ENCODE data around the gene IRF4. TPM values are rescaled to one million over a fixed set of nuclear protein-coding genes. Genes with fewer than 3 reads are reported as not detected.
A peak's percentile ranks its signal among the peaks of the same experiment; 100 is the strongest.

Gene IRF4
- total RNA-seq, 1 donor from 2014 or later: 0.11 TPM

GRCh38 chr6:389143-389542 lies 2.4 kb upstream of the IRF4 start:
- Histone ChIP-seq H3K4me2 (no peak overlapping the region), H3K79me2 (ENCODE audit: low read depth) (no peaks in the 10 kb centered on the region), H3K36me3 (no peaks in the 10 kb centered on the region), H2AFZ (replicated peaks) (no peak overlapping the region), H3K4me1 (peaks cover 4% of the 10 kb centered on the region), H3K27me3 (peaks cover 75% of the 10 kb centered on the region), H3K9ac (no peak overlapping the region), H3K27ac (no peak overlapping the region), H3K4me3 (no peak overlapping the region), H3F3A (ENCODE audit: low read depth) (peaks cover 20% of the 10 kb centered on the region), H3K9me3 (ENCODE audit: low read depth) (no peaks in the 10 kb centered on the region), H4K20me1 (ENCODE audit: low read depth) (peaks cover 21% of the 10 kb centered on the region)
- peaks cover 12% of the 10 kb centered on the region for H3K4me1 Mint-ChIP-seq
- H3K9me3 Mint-ChIP-seq: no peaks in the 10 kb centered on the region
- H3K27me3 Mint-ChIP-seq (ENCODE audit: insufficient read depth, low read depth): peaks cover 53% of the 10 kb centered on the region
- H3K4me3 Mint-ChIP-seq: no peak overlapping the region
- DNase-seq (ENCODE audit: low spot score): no peak
- no peak for TF ChIP-seq EZH2 (IDR thresholded peaks at IDR 0.05)
- no peak for TF ChIP-seq CTCF (IDR thresholded peaks at IDR 0.05)
- no peak for TF ChIP-seq EZH2phosphoT487 (IDR thresholded peaks at IDR 0.05)
- H3K36me3 Mint-ChIP-seq: no peaks in the 10 kb centered on the region
- H3K27ac Mint-ChIP-seq: no peak overlapping the region

- Mint-ChIP-seq H3K9me3 (no peaks in the 10 kb centered on the region), H3K27ac (no peak overlapping the region), H3K36me3 (no peaks in the 10 kb centered on the region), H3K4me1 (peaks cover 13% of the 10 kb centered on the region), H3K4me3 (no peak overlapping the region), H3K27me3 (ENCODE audit: insufficient read depth, low read depth) (peaks cover 57% of the 10 kb centered on the region)
- DNase-seq (ENCODE audit: low spot score): no peak
- no peak overlapping the region for H2AFZ ChIP-seq (replicated peaks)
- H3K27ac ChIP-seq: no peak overlapping the region
- H3K79me2 ChIP-seq (ENCODE audit: low read depth): no peaks in the 10 kb centered on the region
- H3K36me3 ChIP-seq: no peaks in the 10 kb centered on the region
- H3F3A ChIP-seq (ENCODE audit: low read depth): peaks cover 20% of the 10 kb centered on the region
- no peak overlapping the region for H3K9ac ChIP-seq
- H4K20me1 ChIP-seq (ENCODE audit: low read depth): peaks cover 21% of the 10 kb centered on the region
- H3K4me3 ChIP-seq: no peak overlapping the region
- H3K4me2 ChIP-seq: no peak overlapping the region
- no peak for TF ChIP-seq EZH2 (IDR thresholded peaks at IDR 0.05)
- TF ChIP-seq CTCF (IDR thresholded peaks at IDR 0.05): no peak
- no peak for TF ChIP-seq EZH2phosphoT487 (IDR thresholded peaks at IDR 0.05)
- no peaks in the 10 kb centered on the region for H3K9me3 ChIP-seq (ENCODE audit: low read depth)
- H3K27me3 ChIP-seq: peaks cover 80% of the 10 kb centered on the region
- H3K4me1 ChIP-seq: peaks cover 4% of the 10 kb centered on the region
These were observed 1.9 kb upstream of the IRF4 start for GRCh38 chr6:389622-390021.

- H3K4me2 ChIP-seq: peak overlapping the region; percentile 84
- peak overlapping the region; percentile 43 for H3K4me3 ChIP-seq
- Mint-ChIP-seq H3K4me1 (peaks cover 13% of the 10 kb centered on the region), H3K9me3 (no peaks in the 10 kb centered on the region), H3K36me3 (no peaks in the 10 kb centered on the region), H3K27ac (no peak overlapping the region), H3K4me3 (peak overlapping the region; percentile 81), H3K27me3 (ENCODE audit: insufficient read depth, low read depth) (peaks cover 66% of the 10 kb centered on the region)
- peaks cover 20% of the 10 kb centered on the region for H3F3A ChIP-seq (ENCODE audit: low read depth)
- TF ChIP-seq CTCF (IDR thresholded peaks at IDR 0.05) (no peak), EZH2phosphoT487 (IDR thresholded peaks at IDR 0.05) (peak; percentile 13), EZH2 (IDR thresholded peaks at IDR 0.05) (peak; percentile 58)
- no peaks in the 10 kb centered on the region for H3K79me2 ChIP-seq (ENCODE audit: low read depth)
- no peak overlapping the region for H3K27ac ChIP-seq
- peaks cover 94% of the 10 kb centered on the region for H3K27me3 ChIP-seq
- H3K9me3 ChIP-seq (ENCODE audit: low read depth): no peaks in the 10 kb centered on the region
- DNase-seq (ENCODE audit: low spot score): peak; percentile 68
- peaks cover 21% of the 10 kb centered on the region for H4K20me1 ChIP-seq (ENCODE audit: low read depth)
- H2AFZ ChIP-seq (replicated peaks): peak overlapping the region; percentile 97
- H3K4me1 ChIP-seq: peaks cover 4% of the 10 kb centered on the region
- H3K9ac ChIP-seq: no peak overlapping the region
- no peaks in the 10 kb centered on the region for H3K36me3 ChIP-seq
These were observed 516 bp upstream of the IRF4 start for GRCh38 chr6:390914-391558.
